Suppressor macrophage treated with lipopolysaccharide for 4 hours (primary cell): ENCODE measurements around the gene TRPM5.

ENCODE experiments used
- DNase-seq: peaks from one replicate; pipeline ENCODE4 v3.0.0-alpha.2; 2020

The TRPM5 gene

GRCh38 chr11:2435288-2436012, 8.9 kb downstream of the TRPM5 start:
- DNase-seq, result no peak

- no peak for DNase-seq
Observed at GRCh38 chr11:2434506-2435255, 9.6 kb downstream of the TRPM5 start.

- no peak for DNase-seq
Observed at GRCh38 chr11:2434008-2434407, 10.3 kb downstream of the TRPM5 start.

GRCh38 chr11:2433106-2433925, 11.0 kb downstream of the TRPM5 start:
- DNase-seq, result no peak

- no peak for DNase-seq
Observed at GRCh38 chr11:2432628-2433071, 11.7 kb downstream of the TRPM5 start.

GRCh38 chr11:2432171-2432621, 12.1 kb downstream of the TRPM5 start:
- DNase-seq, result no peak

- DNase-seq, result no peak
Observed at GRCh38 chr11:2431395-2431794, 12.9 kb downstream of the TRPM5 start.

- DNase-seq, result peak; percentile 89
Observed at GRCh38 chr11:2428322-2428795, 16.0 kb downstream of the TRPM5 start.

- DNase-seq, result no peak
Observed at GRCh38 chr11:2427721-2428321, 16.5 kb downstream of the TRPM5 start.

GRCh38 chr11:2426826-2427521, 17.3 kb downstream of the TRPM5 start:
- DNase-seq, result no peak

GRCh38 chr11:2426221-2426620, 18.1 kb downstream of the TRPM5 start:
- DNase-seq, result no peak

- no peak for DNase-seq
Observed at GRCh38 chr11:2425506-2425905, 18.8 kb downstream of the TRPM5 start.

- peak; percentile 45 for DNase-seq
Observed at GRCh38 chr11:2424811-2425495, 19.4 kb downstream of the TRPM5 start.

- no peak for DNase-seq
Observed at GRCh38 chr11:2423157-2424025, 20.9 kb downstream of the TRPM5 start.

- no peak for DNase-seq
Observed at GRCh38 chr11:2422461-2423156, 21.7 kb downstream of the TRPM5 start.

GRCh38 chr11:2421996-2422395, 22.3 kb downstream of the TRPM5 start:
- DNase-seq, result no peak

- no peak for DNase-seq
Observed at GRCh38 chr11:2421226-2421994, 22.9 kb downstream of the TRPM5 start.

GRCh38 chr11:2420502-2421225, 23.6 kb downstream of the TRPM5 start:
- DNase-seq, result peak; percentile 87
